Measurements from ENCODE around the gene KPTN.
A peak's percentile ranks its signal among the peaks of the same experiment; 100 is the strongest.
"Not testable (repeated sequence)": the region's sequence is repeated elsewhere in the genome, so short reads cannot be mapped to it uniquely, and the experiment has no call there.

The KPTN gene

DNA sequence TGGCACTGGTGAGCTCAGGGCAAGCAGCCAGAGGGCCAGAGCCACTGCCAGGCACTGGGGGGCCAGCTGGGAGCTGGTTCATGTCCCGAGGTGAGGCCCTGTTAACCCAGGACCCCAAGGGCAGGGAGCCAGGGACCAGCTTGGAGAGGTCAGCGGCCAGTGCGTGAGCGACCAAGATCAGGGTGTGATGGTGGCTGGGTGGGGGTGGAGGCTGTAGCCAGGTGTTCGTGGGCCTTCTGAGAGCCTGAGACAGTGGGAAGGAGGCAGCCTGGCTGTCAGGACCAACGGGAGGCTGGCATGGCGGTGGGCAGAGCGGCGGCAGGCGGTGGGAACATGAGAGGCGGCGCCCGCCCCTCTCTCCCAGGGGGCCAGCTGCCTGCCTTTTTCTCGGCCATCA lies 8.1 kb upstream of the KPTN start:
- FAIRE-seq = no peak

DNA sequence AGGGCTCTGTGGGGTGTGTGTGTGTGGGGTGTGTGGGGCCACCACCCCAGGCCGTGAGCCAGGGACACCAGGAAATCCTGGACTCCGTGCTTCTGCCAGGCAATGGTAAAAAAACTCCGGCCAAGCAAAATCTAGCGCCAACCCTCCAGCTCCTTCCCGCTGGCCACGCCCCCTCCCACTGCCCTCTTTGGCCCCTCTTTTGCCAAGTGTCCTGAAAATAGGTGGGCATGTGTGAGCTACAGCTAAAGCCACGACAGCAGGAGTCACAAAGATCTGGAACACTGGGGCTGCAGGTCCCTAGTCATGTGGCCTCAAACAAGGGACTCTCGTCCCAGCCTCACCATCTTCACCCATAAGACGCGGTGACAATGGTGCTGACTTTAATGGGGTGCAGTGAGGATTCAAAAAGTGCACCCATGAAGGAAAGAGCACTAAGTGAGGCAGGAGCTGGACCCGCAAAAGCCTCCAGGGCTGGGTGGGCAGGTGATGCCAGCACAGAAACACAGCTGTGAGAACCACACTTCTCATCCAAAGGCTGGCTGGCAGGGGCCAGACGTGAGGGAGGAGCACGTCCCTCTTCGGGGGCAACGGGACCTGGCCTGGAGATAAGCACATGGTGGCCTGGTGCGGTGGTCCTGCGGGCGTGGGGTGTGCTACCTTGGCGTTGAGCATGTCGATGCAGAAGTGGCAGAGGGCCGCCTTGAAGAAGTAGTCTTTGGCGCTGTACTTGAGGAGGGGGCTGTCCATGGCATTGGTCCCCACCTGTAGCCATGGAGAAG lies 7.5 kb upstream of the KPTN start:
- FAIRE-seq (no peak), DNase-seq (ENCODE audit: low spot score) (no peak)

More for the DNA sequence above, 8.1 kb upstream of the KPTN start:
- DNase-seq (ENCODE audit: low spot score) = no peak

DNA sequence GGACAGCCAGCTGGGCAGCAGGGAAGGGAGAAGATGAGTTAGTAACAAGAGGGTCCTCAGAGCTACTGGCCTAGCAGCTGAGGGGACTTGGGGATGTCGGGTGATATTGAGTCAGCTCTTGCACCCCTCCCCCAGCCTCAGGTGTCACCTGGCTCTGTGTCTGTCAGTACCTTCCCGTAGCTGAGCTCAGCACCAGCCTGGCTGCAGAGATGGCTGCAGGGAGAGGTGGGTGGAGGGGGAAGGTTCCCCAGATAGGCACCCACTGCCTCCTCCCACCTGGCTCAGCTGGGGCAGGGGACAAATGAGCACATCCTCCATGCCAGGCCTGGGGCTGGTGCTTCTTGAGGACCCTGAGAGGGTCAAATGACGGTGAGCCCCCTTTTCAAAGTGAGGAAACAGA lies 6.8 kb upstream of the KPTN start:
- FAIRE-seq = no peak
- DNase-seq (ENCODE audit: low spot score) = no peak

GRCh38 chr19:47490031-47490430 lies 6.0 kb upstream of the KPTN start:
- DNase-seq (ENCODE audit: low spot score) = no peak
- no peak for FAIRE-seq

GRCh38 chr19:47489072-47489914 lies 5.3 kb upstream of the KPTN start:
- FAIRE-seq = no peak
- DNase-seq (ENCODE audit: low spot score) = no peak

DNA sequence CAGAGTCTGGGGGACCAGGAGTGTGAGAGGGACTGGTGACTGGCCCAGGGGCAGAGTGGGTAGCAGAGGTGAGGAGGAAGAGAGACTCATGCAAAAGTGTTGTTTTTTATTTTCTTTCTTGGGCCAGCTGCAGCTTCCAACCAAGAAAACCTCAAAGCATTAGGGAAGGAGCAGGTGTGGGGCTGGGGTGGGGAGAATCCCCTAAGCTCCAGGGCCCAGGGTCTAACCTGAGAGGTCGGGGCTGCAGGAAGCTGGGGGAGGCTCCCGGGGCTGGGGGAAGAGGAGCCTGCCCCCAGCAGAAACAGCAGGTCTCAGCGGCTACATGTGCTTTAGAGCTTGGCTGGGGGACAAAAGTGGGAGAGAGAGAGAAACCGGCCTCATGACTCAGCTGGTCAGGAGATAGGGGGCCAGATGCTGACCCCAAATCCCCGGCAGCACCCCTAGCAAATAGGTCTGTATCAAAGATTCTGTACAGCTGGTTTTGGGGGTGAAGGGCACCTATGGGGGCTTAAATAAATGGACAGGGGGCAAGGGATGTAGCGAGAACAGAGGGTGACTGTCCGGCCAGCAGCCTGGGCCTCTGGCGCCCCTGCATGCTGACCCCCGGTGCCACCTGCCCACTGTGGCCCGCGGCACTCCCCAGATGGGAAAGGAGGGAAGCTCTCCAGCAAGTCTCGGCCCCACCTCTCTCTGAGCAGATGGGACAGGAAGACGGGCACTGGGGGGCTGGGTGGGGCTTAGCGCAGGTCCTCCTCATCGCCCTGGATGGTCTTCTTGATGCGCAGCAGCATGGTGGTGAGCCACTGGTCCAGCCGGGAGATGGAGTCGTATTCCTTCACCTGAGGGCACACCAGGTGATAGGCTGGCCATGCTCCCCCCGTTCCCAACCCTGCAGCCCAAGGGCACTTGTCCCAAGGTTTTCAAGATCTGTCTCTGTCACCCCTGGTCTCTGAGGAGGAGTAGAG lies 3.8 kb upstream of the KPTN start:
- FAIRE-seq (no peak), DNase-seq (ENCODE audit: low spot score) (no peak)

GRCh38 chr19:47486900-47487299 lies 2.9 kb upstream of the KPTN start:
- DNase-seq (ENCODE audit: low spot score) (no peak), FAIRE-seq (no peak)

- FAIRE-seq; DNase-seq (ENCODE audit: low spot score): not testable (repeated sequence)
Measured at GRCh38 chr19:47486220-47486619, 2.2 kb upstream of the KPTN start.

DNA sequence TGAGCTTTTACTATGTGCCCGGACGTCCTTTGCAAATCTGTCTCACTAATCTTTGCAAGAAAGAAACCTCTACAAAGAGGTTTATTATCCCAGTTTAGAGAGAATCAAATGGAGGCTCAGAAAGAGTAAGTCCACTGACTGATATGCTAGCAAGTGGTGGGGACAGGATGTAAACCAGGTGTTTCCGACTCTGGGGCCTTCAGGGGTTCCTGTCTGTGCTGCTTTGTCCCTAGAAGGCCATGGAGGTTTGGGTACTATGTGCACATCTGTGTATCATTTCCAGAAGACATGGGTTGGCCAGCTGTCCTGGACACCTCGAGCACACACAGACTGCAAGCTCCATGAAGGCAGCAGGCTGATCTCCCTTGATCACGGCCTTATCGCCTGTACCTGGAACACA lies 1.2 kb upstream of the KPTN start:
- no peak for FAIRE-seq
- no peak for DNase-seq (ENCODE audit: low spot score)

DNA sequence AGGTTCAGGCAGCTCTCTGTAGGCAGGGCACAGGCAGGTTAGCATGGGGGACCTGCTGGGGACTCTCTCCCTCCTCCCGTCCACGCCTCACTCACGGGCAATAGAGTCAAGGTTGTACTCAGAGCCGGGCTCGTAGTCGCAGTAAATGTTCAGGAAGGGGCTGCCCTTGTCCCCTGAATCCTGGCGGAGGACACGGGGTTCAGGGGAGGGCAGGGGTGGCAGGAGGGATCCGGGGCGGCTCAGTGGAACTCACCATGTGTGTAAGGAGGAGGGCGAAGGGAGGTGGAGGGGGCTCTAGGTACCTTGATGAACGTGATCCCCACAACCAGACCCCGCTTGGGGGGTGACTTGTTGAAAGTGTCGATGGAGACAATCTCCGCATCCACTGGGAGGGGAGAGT lies 819 bp downstream of the KPTN start:
- DNase-seq (ENCODE audit: low spot score) (no peak), FAIRE-seq (no peak)

DNA sequence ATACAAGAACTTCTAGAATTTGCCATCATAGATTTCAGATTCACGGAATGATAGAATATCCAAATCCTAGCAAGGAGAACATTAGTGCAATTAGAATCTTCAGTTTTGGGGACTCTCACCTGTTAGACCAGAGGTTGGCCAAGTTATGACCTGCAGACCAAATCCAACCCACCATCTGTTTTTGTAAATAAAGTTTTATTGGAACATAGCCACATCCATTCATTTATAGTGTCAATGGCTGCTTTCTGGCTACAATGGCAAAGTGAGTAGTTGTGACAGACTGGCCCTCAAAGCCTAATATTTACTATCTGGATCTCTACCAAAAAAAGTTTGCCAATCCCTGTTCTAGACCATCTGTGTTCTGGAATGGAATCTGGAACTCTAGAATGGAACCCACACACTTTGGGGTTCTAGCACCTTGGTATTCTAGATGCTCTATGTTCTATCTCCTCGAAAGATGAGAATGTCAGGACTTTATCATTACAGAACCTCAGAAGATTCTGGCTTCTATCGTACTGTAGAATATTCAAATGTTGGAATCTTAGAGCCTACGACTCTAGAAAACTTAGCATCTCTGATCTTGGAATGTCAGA lies 2.5 kb downstream of the KPTN start:
- FAIRE-seq = no peak
- no peak for DNase-seq (ENCODE audit: low spot score)

- DNase-seq (ENCODE audit: low spot score) (no peak), FAIRE-seq (no peak)
Measured at GRCh38 chr19:47480658-47481057, 3.4 kb downstream of the KPTN start.

- no peak for DNase-seq (ENCODE audit: low spot score)
- FAIRE-seq = no peak
Measured at GRCh38 chr19:47479701-47480503, 4.1 kb downstream of the KPTN start.

GRCh38 chr19:47476438-47476972 lies 7.5 kb downstream of the KPTN start:
- FAIRE-seq = no peak

DNA sequence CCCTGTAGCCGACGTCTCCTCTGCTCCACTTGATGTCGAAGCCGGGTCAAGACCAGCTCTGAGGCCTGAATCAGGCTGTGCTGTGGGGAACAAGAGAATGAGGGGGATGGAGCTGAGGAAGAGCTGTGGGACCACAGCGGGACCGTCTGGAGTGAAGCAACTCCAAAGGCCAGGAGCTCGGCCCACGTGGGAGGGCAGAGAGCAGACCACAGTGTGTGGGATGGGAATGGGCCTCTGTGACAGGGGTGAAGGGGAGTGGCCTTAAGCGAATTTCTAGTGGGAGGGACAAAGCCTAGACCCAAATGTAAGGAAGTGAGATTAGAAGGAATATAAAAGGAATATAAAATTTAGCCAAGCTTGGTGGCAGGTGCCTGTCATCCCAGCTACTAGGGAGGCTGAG lies 8.6 kb downstream of the KPTN start:
- no peak for FAIRE-seq

More at GRCh38 chr19:47476438-47476972, 7.5 kb downstream of the KPTN start:
- DNase-seq (ENCODE audit: low spot score) = no peak

GRCh38 chr19:47473336-47473735 lies 10.7 kb downstream of the KPTN start:
- peak; percentile 44 for FAIRE-seq
- no peak for DNase-seq (ENCODE audit: low spot score)

More for the DNA sequence above, 8.6 kb downstream of the KPTN start:
- DNase-seq (ENCODE audit: low spot score) = no peak

GRCh38 chr19:47471733-47472457 lies 12.1 kb downstream of the KPTN start, which contains the start of gene SLC8A2:
SLC8A2 (minus strand) TSS chr19:47471893; CDS start chr19:47466403, 5,490 bp downstream.
- no peak for FAIRE-seq
- DNase-seq (ENCODE audit: low spot score) = peak; percentile 96

DNA sequence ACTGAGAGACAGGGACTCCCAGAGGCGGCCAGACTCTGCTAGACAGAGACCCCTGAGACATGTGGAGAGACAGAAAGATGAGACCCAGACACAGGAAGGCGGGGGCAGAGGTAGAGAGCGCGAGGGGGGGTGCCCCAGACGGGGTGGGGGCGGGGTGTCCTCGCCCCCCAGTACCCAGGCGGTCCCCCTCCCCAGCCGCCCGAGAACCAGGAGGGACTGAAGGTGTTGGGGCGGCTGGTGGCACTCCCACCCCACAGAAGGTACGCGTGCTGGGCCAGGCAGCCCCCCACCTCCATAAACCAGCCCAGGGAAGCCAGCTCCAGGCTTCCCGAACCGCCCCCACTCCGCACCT lies 12.7 kb downstream of the KPTN start:
- FAIRE-seq = no peak
- DNase-seq (ENCODE audit: low spot score) = no peak
